GM19240 (cell line): ENCODE data around the gene OR2A25.
"Not testable (repeated sequence)": the region's sequence is repeated elsewhere in the genome, so short reads cannot be mapped to it uniquely, and the experiment has no call there.

ENCODE experiments used
- DNase-seq: peaks from one replicate; pipeline ENCODE4 v3.0.0; 2011; ENCODE audit warnings: low spot score; ENCODE audit not compliant: insufficient read length

OR2A25 gene, protein sequence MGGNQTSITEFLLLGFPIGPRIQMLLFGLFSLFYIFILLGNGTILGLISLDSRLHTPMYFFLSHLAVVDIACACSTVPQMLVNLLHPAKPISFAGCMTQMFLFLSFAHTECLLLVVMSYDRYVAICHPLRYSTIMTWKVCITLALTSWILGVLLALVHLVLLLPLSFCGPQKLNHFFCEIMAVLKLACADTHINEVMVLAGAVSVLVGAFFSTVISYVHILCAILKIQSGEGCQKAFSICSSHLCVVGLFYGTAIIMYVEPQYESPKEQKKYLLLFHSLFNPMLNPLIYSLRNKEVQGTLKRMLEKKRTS

DNA sequence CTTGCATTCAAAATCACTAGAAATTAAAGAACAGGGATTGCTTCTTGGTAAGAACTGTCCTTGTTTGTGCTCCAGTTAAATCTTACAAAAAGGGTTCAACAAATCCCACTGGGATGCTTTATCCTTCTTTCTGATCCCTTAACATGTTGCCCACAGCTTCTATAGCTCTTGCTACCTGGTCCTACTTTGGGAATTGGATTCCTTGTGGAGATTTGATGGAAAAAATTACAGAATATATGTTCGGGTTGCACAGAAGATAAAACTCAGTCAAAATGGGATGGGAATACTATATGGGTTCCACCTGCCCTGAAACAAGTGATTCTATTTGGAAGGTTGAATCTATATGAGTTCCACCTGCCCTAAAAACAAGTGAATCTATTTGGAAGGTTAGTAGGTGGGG is at the start of gene OR2A25:
OR2A25 (plus strand) TSS at position 301 of the 400 bp plus-strand sequence. CDS start 4,409 bp downstream, outside the sequence.
- DNase-seq = no peak

DNA sequence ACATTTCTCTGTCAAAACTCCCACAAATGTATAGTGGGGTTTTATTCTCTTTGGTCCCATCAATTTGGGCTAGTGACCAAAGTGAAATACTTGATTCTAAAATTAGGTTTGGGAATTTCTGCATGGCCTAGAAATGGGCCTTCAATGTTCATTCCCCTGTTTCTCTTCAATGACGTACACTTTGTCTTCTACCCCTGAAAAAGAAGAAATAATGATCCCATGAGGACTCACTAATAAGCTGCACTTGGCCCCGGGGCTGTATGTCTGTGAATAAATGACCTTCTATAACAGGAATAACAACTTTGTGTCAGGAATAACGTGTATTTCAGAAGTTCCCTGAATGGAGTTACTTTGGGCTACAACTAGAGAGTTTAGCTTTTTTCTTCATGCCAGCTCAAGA is 49.3 kb upstream of the OR2A25 start:
- no peak for DNase-seq

DNA sequence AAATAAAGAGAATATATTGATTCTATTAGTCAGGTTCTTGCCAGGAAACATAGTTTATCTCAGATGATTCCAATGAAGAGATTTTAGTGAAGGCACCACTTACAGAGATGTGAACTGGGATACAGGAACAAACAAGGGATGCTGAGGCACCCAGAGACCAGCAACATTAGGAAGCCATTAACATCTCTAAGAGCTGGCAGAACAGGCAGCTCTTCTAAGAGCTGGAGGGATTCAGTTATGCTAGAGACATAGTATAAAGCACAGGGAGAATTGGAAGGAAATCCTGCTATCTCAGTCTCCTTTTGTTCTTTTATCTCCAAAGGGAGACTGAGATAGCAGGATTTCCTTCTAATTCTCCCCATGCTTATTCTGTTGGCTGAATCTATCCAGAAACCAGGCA is 47.4 kb upstream of the OR2A25 start:
- no peak for DNase-seq

DNA sequence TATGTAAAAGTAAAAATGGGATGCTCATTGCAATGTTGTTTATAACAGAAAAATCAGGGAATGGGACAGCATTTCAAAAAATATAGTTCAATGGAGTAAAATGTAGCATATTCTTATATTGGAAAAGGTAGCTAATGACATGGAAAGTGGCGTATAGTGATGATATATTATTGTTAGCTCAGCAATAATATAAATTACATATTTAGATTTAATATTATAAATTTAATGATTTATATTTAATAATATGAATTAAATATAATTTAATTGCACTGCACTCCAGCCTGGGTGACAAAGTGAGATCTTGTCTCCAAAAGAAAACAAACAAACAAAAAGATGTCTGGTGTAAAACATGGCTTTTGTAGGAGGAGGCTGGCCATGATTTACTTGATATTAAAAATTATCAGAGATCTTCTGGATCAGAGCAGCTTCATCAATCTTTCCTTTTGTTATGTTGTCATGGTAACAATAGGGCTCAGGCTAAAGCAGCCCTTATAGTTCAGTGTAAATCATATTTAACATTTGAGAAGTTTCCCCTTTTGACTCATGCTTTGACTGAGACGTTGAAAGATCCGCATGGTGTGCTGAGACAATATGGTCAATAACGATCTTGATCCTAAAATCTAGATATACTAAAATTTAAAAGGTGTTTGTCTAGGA is 46.3 kb upstream of the OR2A25 start:
- DNase-seq = no peak

DNA sequence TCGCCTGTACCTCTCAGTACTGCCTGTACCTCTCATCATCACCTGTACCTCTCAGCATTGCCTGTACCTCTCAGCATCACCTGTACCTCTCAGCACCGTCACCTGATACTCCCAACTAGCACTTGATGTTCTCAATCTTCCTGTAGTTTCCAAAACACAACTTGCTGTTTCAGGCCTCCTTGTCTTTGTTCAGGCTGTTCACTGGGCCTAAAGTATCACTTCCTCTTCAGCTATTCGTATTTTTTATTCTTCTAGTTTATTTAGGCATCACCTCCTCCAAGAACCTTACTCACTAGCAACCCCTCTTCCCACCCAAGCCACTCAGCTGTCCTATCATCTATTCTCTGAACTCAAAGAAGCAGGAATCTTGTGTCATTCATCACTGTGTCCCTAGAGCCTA is 45.4 kb upstream of the OR2A25 start:
- DNase-seq = no peak

DNA sequence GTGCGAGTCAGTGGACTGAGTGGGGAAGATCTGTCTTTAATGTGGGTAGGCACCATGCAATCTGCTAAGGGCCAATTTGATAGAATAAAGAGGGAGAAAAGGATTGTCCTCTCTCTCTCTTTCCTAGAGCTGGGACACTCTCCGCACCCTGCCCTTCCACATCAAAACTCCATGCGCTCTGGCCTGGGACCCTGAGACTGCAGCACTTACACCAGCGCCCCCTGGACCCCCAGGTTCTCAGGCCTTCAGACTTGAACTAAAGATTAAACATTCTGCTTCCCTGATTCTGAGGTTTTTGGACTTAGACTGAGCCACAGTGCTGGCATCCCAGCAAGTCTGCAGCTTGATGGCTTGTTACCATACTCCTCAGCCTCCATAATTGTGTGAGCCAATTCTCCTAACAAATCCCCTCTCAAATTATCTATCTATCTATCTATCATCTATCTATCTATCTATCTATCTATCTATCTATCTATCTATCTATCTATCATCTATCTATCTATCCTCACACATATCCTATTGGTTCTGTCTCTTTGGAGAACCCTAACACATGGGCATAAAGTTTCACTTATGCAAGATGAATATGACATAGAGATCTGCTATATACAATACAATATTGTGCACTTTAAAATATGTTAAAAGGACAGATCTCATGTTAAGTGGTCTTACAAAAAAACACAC is 43.3 kb upstream of the OR2A25 start:
- DNase-seq = no peak

DNA sequence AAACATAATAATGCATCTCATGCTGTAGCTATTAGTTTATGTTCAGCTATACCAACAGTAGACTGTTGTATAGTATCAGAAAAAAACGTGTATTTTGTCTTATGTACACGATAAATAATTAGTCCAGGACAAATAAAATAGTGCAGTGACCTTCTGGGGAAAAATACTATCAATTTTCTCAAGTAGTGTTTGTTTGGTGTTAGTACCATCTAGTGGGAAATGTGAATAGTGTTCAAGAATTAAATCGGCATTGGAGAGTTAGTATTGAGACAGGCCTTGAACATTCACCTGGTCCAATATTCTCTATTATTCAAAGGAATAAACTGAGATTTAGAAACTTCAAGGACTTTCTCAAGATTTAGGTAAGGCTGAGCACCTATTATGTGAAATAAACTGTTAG is 42.5 kb upstream of the OR2A25 start:
- DNase-seq = no peak

DNA sequence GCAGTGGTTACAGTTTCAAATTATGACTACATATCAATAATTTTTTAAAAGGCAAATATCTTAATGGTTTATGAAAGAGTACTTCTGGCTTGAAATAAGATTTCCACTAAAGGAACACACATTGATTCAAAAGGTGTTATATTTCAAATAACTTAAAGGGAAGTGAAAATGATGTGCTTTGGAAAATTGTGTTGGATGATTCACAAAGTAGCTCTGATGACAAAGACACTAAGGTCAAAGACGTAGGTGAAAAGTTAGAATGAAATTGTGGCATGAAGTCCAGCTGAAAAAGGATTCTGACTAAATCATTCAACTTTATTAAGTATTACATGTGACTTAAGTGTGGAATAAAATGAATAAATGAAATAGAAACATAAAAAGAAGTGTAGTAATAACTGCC is 41.6 kb upstream of the OR2A25 start:
- DNase-seq = no peak

DNA sequence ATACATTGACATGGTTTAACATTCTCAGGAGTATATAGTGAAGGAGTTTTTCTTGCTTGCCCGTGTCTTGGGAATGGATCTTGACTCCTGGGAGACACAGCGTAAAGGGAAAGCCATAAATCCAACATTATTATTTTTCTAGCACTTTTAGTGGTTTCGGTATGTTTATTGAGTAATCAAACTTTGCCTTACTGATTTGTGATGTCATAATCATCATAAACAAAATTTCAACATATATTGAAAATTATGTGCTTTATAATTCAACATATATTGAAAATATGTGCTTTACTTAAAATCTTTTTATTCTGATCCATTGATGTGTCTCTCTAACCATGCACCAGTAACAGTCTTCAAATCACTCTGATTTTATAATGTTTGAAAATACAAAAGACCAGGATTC is 41.1 kb upstream of the OR2A25 start:
- DNase-seq = no peak

DNA sequence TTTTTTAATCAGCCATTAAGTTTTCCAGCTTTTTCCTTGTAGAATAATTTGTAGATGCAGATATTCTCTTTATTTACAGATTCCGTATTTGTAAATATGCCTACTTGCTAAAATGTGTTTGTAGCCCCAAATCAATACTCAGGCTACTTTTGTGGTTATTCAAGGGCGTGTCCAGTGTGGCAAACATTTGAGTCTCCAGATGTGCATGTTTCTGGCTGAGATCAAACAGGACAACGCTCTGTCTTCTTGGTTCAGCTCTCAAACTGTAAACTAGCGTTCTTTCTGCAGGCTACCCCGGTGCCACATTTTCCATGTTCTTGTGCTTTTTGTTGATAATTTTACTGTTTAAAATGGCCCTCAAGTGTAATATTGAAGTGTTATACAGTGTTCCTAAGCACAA is 37.1 kb upstream of the OR2A25 start:
- DNase-seq = no peak

DNA sequence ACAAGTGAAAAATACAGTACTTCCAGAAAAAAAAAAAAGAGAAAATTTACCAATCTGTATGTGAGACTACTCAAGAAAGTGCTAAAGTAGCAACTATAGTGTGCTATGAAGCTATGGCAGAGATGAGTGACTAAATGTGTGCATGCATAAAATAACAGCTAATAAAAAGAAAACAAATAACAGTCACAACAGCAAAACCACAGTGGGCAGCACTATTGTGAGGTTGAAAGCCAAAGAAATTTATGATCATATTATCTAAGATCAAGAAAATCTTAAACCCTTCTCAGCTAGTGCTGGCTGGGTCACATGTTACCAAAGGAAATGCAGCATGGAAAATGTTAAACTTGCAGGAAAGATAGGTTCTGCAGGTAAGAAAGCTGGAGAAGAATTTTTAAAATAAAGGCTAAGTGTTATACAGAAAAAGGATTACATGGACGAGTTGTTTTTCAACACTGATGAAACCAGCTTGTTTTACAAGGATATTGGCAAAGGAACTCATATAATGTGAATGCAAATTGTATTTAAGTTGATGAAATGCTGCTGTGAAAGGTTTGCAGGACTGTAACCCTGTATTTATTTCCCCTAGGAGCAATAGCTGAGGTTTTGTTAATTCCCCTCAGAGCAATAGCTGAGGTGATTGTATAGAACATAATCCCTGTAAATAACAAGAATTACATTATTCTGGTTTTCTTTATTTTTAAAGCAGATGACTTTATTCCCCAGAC is 36.5 kb upstream of the OR2A25 start:
- DNase-seq = no peak

DNA sequence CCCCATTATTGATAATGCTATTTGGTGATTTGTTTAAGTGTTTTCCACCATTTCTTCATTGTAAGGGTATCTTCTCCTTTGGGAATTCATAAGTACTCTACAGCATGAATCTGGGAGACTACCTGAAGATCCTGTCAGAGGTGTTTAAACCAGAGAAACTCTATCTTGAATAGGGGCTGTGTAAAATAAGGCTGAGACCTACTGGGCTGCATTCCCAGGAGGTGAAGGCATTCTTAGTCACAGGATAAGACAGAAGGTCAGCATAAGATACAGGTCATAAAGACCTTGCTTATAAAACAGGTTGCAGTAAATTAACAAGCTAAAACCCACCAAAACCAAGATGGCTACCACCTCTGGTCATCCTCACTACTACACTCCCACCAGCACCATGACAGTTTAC is 34.2 kb upstream of the OR2A25 start:
- DNase-seq = no peak

DNA sequence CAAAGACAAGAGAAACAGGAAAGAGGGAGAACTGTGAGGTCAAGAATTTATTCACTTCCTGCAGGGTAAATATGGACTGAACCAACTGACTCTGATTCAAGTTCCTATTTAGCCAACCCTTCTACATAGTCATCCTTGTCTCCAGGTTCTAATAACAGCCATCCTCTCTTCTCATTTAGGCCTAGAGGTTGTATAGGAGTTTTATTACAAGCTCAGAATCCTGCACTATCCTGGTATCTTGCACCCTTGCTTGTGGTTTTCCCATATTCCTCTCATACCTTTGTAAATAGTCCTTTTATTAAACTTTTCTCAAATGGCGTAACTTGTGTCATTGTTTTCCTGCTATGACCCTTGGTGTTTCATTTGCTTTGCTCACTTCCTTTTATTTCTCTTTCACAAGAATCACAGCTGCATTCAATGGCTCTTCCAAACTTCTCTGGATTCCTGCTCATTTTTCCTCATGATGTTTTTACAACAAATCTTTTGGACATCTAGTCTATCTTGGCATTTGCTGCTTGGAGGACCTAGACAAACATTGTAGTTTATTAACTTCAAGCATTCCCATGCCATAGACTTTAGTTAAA is 33.2 kb upstream of the OR2A25 start:
- no peak for DNase-seq

DNA sequence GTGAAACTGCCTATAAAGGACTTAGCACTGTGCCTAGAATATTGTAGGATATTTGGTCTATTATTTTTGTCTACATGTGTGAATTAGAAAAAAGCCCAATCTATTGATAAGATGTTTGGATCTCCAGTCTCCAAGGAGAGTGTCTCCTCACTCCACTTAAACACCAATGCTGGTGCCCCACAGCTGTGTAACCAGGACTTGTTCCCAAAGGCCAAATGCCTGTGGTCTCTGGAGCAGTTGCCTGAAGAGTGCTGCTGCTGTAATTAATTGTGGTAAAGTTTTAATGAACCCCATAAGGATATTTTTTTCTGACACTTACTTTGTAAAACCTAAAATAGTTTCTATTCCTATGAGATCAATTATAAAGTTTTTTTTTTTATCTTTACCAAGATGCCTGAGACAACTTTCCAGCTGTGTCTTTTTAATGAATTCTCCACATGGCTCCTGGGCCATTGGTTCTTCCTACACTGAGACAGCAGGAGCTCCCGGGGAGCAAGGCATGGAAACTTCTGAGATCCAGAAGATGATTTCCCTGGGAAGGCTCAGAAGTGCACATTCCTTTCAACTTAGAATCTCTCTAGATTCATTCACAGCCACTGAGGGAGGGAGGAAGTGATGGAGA is 32.1 kb upstream of the OR2A25 start:
- no peak for DNase-seq

DNA sequence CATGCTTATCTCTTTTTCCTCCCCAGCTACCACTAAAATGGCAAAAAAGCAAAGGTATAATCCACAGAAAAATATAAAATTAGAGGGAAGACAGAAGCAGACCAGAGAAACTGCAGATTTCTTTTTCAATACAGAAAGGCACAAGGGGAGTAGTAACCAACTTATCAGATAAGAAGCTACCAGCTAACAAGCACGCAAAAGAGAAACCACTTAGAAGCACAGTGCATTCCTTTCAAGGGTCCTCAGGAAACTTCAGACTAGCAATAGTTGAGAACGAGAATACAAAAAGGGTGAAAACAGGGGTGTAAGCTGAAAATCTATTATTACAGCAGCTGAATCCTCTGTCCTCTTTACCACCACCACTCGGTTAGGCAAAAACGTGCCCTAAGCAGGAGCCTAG is 30.7 kb upstream of the OR2A25 start:
- no peak for DNase-seq

DNA sequence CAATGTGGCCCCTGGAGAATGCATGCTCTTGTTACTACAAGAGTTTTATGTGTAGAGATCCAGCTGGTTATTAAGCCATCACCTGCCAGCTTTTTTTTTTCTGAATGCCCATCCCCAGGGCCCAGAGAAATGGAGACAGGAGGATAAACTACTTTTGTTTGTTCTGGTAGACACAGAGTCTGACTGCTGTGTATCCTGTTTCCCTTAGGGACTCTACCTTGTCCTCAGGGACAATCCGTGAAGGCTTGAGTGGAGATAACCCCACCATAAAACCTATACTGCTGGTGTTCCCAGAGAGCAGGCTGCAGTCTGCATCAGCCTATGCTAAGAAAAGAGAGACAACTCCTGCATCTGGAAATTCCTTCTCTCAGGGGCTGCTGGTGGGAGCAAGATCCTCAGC is 21.0 kb upstream of the OR2A25 start, which contains the start of gene OR2A5:
OR2A5 (plus strand) TSS at position 301 of the 400 bp plus-strand sequence. CDS start 1,454 bp downstream, outside the sequence.
- no peak for DNase-seq

DNA sequence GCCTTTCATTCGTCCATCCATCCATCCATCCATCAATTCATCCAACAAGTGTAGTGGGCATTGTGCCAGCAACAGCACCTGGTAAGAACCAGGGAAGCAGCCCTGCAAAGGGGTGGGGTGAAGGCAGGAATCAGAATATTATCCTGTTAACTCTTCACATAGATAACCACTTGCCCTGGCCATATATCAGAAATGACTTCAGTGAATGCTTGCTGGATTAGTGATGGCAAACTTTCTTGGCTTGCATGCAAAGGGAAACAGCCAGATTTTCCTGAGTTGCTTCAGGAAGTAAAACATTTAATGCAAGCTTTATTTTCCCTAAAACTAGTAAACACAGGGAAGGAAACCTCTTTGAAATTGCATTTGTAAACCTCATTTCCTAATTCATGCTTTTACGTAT is 20.1 kb upstream of the OR2A25 start:
- no peak for DNase-seq

DNA sequence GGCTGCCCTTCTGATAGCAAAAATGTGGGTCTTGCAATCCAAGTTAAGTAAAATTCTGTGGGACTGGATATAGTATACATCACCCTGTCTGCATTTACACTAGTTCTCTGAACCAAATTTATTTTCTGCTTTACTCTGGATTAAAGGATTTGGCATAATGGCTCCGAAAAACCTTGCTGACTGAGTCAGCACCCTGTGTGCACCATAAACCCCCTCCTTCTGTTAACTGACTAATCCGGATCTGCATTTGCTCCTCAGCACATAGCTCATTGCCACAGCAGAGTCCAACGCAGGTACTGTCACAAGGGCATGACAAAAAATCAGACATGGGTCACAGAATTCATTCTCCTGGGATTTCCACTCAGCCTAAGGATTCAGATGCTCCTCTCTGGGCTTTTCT is 19.5 kb upstream of the OR2A25 start:
- no peak for DNase-seq

DNA sequence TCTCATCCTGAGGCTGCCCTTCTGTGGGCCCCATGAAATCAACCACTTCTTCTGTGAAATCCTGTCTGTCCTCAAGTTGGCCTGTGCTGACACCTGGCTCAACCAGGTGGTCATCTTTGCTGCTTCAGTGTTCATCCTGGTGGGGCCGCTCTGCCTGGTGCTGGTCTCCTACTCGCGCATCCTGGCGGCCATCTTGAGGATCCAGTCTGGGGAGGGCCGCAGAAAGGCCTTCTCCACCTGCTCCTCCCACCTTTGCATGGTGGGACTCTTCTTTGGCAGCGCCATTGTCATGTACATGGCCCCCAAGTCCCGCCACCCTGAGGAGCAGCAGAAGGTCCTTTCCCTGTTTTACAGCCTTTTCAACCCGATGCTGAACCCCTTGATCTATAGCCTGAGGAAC is 18.7 kb upstream of the OR2A25 start:
- not testable (repeated sequence) for DNase-seq

DNA sequence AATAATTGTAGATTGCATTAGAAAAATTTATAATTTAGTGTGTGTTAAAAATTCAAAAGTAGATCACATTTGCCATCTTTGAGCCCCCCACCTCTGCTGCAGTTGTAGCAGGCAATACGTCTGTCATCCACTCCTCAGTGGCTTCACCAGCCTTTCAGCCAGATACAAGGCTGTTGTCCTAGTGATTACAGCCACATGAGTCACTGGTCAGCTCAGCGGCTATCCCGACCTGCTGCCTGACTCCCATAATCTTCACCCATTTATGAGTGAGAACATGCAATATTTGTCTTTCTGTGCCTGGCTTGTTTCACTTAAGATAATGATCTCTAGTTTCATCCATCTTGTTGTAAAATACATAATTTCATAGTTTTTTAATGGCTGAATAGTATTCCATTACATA is 11.7 kb upstream of the OR2A25 start:
- DNase-seq = no peak

DNA sequence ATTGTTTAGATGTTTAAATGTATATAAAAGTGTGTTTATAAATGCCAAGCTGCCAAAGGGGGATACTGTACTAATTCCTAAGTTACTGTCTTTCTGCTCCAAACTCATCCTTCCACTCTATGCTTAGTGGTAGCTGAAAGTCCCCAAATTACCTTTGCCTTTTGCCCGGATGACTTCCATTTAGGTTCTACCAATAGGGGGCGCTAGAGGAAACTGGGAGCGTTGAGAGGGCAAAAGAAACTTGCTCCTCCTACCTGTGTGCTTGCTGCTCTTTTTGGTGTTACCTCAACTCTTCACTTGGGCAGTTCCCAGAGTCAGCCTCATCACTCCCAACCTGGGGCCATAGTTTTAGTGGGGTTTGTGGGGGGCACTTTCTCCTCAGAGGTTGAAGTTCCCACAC is 5.9 kb upstream of the OR2A25 start:
- DNase-seq = no peak
